KOPT-K1 (cell line): Measurements from ENCODE around the gene MSI1.
"Not testable (repeated sequence)": the region's sequence is repeated elsewhere in the genome, so short reads cannot be mapped to it uniquely, and the experiment has no call there.

Experiments
- H3K27ac ChIP-seq: fragments of 200-600 bp; sonication (generic); 2 replicates; pipeline ENCODE4 v1.5.1; 2016; ENCODE audit warnings: antibody characterized with exemption, mild to moderate bottlenecking, low read depth, low read length; ENCODE audit not compliant: poor library complexity, severe bottlenecking
- H3K36me3 ChIP-seq: fragments of 200-600 bp; sonication (generic); 2 replicates; pipeline ENCODE4 v1.5.1; 2017; ENCODE audit warnings: antibody characterized with exemption, mild to moderate bottlenecking, low read length, moderate library complexity; ENCODE audit not compliant: insufficient read depth
- H3K9me3 ChIP-seq: fragments of 200-600 bp; sonication (generic); 2 replicates; pipeline ENCODE4 v1.5.1; 2017; ENCODE audit warnings: antibody characterized with exemption, low read length, mild to moderate bottlenecking; ENCODE audit not compliant: insufficient read depth, poor library complexity, severe bottlenecking

MSI1 gene

DNA sequence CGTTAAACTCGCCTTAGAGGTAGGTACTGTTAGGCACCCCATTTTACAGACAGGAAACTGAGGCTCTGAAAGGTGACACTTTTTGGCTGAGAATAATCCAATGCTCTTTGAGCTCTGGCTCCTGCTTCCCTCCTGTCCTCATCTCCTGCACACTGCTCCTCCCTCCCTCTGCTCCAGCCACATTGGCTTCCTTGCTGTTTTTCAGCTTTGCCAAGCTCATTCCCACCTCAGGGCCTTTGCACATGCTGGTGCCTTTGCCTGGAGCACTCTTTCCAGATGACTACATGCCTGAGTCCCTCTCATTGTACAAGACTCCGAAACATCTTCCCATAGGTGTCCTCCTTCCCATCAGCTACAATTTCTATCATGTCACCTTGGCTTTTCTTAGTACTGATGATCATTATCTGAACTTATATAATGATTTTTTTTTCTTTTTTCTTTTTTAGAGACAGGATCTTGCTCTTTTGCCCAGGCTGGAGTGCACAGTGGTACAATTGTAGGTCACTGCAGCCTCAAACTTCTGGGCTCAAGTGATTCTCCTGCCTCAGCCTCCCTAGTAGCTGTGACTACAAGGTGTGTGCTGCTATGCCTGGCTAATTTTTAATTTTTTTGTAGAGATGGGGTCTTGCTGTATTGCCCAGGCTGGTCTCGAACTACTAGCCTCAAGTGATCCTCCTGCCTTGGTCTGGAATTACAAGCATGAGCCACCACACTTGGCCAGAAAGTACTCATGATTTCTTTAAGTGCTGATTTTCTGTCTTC, 15.2 kb downstream of the MSI1 start:
- no peaks in the 10 kb centered on the region for H3K9me3 ChIP-seq
- no peaks in the 10 kb centered on the region for H3K36me3 ChIP-seq
- H3K27ac ChIP-seq: no peak overlapping the region

GRCh38 chr12:120353136-120353535, 15.8 kb downstream of the MSI1 start:
- Histone ChIP-seq H3K27ac (no peak overlapping the region), H3K36me3 (no peaks in the 10 kb centered on the region)

GRCh38 chr12:120352117-120352516, 16.8 kb downstream of the MSI1 start:
- Histone ChIP-seq H3K27ac (no peak overlapping the region), H3K9me3 (no peaks in the 10 kb centered on the region), H3K36me3 (no peaks in the 10 kb centered on the region)

More at GRCh38 chr12:120353136-120353535, 15.8 kb downstream of the MSI1 start:
- H3K9me3 ChIP-seq: no peaks in the 10 kb centered on the region

- Histone ChIP-seq H3K36me3 (no peaks in the 10 kb centered on the region), H3K27ac (no peak overlapping the region)
These were observed 18.2 kb downstream of the MSI1 start for GRCh38 chr12:120350576-120351350.

GRCh38 chr12:120347766-120348165, 21.2 kb downstream of the MSI1 start:
- Histone ChIP-seq H3K27ac (no peak overlapping the region), H3K36me3 (no peaks in the 10 kb centered on the region), H3K9me3 (no peaks in the 10 kb centered on the region)

More at GRCh38 chr12:120350576-120351350, 18.2 kb downstream of the MSI1 start:
- H3K9me3 ChIP-seq: no peaks in the 10 kb centered on the region

DNA sequence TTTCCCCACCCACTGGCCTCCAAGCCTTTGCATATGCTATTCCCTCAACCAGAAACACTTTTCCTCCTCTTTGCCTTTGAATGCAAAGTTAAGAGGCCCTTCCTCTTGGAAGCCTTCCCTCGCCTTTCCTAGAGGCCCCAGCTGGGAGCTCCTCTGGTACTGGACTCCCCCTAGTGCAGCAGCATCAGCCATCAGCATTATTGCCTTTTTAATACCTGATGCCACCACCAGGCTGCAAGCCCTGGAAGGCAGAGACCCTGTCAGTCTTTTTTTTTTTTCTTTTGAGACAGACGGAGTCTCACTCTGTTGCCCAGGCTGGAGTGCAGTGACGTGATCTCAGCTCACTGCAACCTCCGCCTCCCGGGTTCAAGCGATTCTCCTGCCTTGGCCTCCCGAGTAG, 22.3 kb downstream of the MSI1 start:
- Histone ChIP-seq H3K27ac (no peak overlapping the region), H3K9me3 (no peaks in the 10 kb centered on the region), H3K36me3 (no peaks in the 10 kb centered on the region)

DNA sequence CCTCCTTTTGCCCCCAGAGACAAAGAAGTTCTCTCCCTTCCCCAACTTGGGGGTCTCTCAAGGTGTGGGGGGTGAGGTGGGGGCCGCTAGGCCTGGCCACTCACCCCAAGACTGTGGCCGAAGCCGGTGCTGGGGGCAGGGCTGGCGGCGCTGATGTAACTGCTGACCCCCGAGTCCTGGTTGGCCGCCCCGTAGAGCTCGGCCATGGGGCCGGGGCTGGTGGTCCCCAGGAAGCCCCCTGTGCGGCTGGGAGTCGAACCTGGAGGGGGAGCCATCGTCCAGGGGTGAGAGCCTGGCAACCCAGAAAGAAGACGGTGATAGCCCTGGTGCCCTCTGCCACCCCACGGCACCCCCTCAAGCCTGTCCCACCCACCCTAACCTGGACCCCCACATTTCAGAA, 22.9 kb downstream of the MSI1 start:
- Histone ChIP-seq H3K36me3 (no peaks in the 10 kb centered on the region), H3K27ac (no peak overlapping the region), H3K9me3 (no peaks in the 10 kb centered on the region)

DNA sequence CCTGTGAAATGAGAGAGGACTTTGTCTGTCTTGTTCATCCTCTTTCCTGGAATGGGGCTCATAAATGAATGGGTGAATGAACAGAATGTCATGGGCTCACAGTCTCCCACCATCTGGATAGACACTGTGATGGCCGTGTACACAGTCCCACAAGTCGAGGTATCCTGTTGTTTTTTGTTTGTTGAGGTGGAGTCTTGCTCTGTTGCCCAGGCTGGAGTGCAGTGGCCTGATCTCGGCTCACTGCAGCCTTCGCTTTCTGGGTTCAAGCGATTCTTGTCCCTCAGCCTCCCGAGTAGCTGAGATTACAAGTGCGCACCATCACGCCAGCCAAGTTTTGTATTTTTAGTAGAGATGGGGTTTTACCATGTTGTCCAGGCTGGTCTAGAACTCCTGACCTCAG, 25.3 kb downstream of the MSI1 start:
- H3K36me3 ChIP-seq: no peaks in the 10 kb centered on the region
- no peak overlapping the region for H3K27ac ChIP-seq
- H3K9me3 ChIP-seq: peaks cover 5% of the 10 kb centered on the region

GRCh38 chr12:120343039-120343537, 25.9 kb downstream of the MSI1 start:
- H3K27ac ChIP-seq: no peak overlapping the region
- H3K36me3 ChIP-seq: no peaks in the 10 kb centered on the region
- peaks cover 11% of the 10 kb centered on the region for H3K9me3 ChIP-seq

- no peaks in the 10 kb centered on the region for H3K36me3 ChIP-seq
- H3K9me3 ChIP-seq: peaks cover 18% of the 10 kb centered on the region
- H3K27ac ChIP-seq: no peak overlapping the region
These were observed 26.6 kb downstream of the MSI1 start for GRCh38 chr12:120342175-120343038.

- no peaks in the 10 kb centered on the region for H3K36me3 ChIP-seq
- peaks cover 44% of the 10 kb centered on the region for H3K9me3 ChIP-seq
- H3K27ac ChIP-seq: no peak overlapping the region
These were observed 29.7 kb downstream of the MSI1 start for GRCh38 chr12:120339256-120339655.

GRCh38 chr12:120337730-120338129, 31.2 kb downstream of the MSI1 start:
- no peak overlapping the region for H3K27ac ChIP-seq
- H3K9me3 ChIP-seq: peaks cover 44% of the 10 kb centered on the region
- no peaks in the 10 kb centered on the region for H3K36me3 ChIP-seq

DNA sequence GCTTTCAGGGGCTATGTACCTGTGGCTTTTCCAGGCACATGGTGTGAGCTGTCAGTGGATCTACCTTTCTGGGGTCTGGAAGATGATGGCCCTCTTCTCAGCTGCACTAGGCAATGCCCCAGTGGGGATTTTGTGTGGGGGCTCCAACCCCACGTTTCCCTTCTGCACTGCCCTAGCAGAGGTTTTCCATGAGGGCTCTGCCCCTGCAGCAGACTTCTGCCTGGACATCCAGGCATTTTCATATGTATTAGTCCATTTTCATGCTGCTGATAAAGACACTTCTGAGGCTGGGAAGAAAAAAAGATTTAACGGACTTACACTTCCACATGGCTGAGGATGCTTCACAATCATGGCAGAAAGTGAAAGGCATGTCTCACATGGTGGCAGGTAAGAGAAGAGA, 32.6 kb downstream of the MSI1 start:
- H3K36me3 ChIP-seq, H3K27ac ChIP-seq: not testable (repeated sequence)
- peaks cover 44% of the 10 kb centered on the region for H3K9me3 ChIP-seq

GRCh38 chr12:120335447-120335846, 33.5 kb downstream of the MSI1 start:
- peaks cover 44% of the 10 kb centered on the region for H3K9me3 ChIP-seq
- not testable (repeated sequence) for H3K36me3 ChIP-seq, H3K27ac ChIP-seq

DNA sequence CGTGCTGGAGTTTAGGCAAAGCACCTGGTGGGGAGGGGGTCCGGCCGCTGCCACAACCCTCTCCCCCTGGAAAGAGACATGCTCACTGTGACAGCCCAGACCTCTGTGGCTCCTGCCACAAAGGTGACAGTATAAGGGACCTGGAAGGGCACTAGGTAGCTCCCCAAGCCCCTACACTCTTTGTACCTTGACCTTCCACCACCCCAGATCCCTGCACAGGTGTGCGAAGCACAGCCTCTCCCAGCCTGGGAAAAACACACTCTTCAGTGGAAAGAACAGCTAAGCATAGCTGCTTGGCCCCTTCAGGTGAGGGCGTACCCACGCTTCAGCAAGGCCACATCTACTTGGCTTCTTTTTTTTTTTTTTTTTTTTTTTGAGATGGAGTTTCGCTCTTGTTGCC, 36.4 kb downstream of the MSI1 start:
- Histone ChIP-seq H3K27ac (no peak overlapping the region), H3K9me3 (peaks cover 27% of the 10 kb centered on the region), H3K36me3 (no peaks in the 10 kb centered on the region)
